Measurements from ENCODE around the gene CLOCK. TPM values are rescaled to one million over a fixed set of nuclear protein-coding genes. Genes with fewer than 3 reads are reported as not detected.

The CLOCK gene
- total and polyA plus RNA-seq, 7 donors = 5.9 to 54.1 (median 23.5) TPM

- H3K9me3 ChIP-seq = no peaks in the 10 kb centered on the region
- WGBS, 3 donors = 89 to 95% (median 93%) methylated on average over 10 of the region's 10 CpGs
Observed at GRCh38 chr4:55499495-55499894, 47.2 kb downstream of the CLOCK start.

GRCh38 chr4:55498051-55498450 is 48.7 kb downstream of the CLOCK start:
- no peak for ATAC-seq
- no peak for DNase-seq
- WGBS, 3 donors = 39 to 57% (median 47%) methylated on average over 3 of the region's 3 CpGs
- intact Hi-C loops (cut with DNase I) = no loop called here
- Histone ChIP-seq H3K27ac (no peak overlapping the region), H3K36me3 (ENCODE audit: insufficient read depth in 1 of 2, low read depth in 1 of 2) (no peaks in the 10 kb centered on the region), H3K4me3 (no peak overlapping the region), H3K4me1 (peaks cover 10% of the 10 kb centered on the region), H3K9me3 (no peaks in the 10 kb centered on the region), H3K27me3 (ENCODE audit: insufficient read depth in 3 of 3, low read length in 2 of 3) (no peaks in the 10 kb centered on the region)
- no peak for TF ChIP-seq CTCF (IDR thresholded peaks at IDR 0.05)

More at GRCh38 chr4:55499495-55499894, 47.2 kb downstream of the CLOCK start:
- Histone ChIP-seq H3K27ac (no peak overlapping the region), H3K27me3 (ENCODE audit: insufficient read depth in 3 of 3, low read length in 2 of 3) (no peaks in the 10 kb centered on the region), H3K36me3 (ENCODE audit: insufficient read depth in 1 of 2, low read depth in 1 of 2) (no peaks in the 10 kb centered on the region), H3K4me1 (peaks cover 15% of the 10 kb centered on the region), H3K4me3 (no peak overlapping the region)
- TF ChIP-seq CTCF (IDR thresholded peaks at IDR 0.05) = no peak
- no peak for ATAC-seq
- DNase-seq = no peak
- intact Hi-C loops (cut with DNase I) = no loop called here

DNA sequence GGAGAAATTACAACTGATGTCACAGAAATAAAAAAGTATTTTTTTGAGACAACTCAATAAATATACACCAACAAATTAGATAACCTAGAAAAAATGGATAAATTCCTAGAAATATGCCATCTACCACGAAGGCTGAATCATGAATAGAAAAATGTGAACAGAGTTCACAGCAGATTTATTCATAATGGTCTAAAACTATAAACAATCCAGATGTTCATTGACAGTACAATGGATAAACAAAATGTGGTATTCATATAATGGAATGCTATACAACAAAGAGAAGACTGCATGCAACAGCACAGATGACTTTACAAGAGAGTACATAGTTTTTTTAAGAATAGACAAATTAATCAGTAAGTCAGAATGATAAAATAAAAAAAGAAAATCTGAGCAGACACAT is 55.2 kb downstream of the CLOCK start:
- ATAC-seq (no peak), DNase-seq (no peak)
- Histone ChIP-seq H3K9me3 (no peaks in the 10 kb centered on the region), H3K27me3 (ENCODE audit: insufficient read depth in 3 of 3, low read length in 2 of 3) (no peaks in the 10 kb centered on the region), H3K36me3 (ENCODE audit: insufficient read depth in 1 of 2, low read depth in 1 of 2) (peaks cover 3 to 28% of the 10 kb centered on the region in 2 donors), H3K27ac (no peak overlapping the region), H3K4me3 (no peak overlapping the region), H3K4me1 (no peaks in the 10 kb centered on the region)
- 43 to 67% (median 49%) methylated on average over 1 of the region's 1 CpG for WGBS, 3 donors
- TF ChIP-seq CTCF (IDR thresholded peaks at IDR 0.05) = no peak
- intact Hi-C loops (cut with DNase I) = no loop called here

- Histone ChIP-seq H3K9me3 (peaks cover 4% of the 10 kb centered on the region), H3K36me3 (ENCODE audit: insufficient read depth in 1 of 2, low read depth in 1 of 2) (peaks cover 3 to 43% of the 10 kb centered on the region in 2 donors), H3K27ac (no peak overlapping the region), H3K4me3 (no peak overlapping the region), H3K27me3 (ENCODE audit: insufficient read depth in 3 of 3, low read length in 2 of 3) (no peaks in the 10 kb centered on the region), H3K4me1 (no peaks in the 10 kb centered on the region)
- intact Hi-C loops (cut with DNase I) = no loop called here
- ATAC-seq (no peak), DNase-seq (no peak)
- no peak for TF ChIP-seq CTCF (IDR thresholded peaks at IDR 0.05)
- 97 to 99% (median 98%) methylated on average over 3 of the region's 3 CpGs for WGBS, 3 donors
Observed at GRCh38 chr4:55488716-55489115, 58.0 kb downstream of the CLOCK start.

DNA sequence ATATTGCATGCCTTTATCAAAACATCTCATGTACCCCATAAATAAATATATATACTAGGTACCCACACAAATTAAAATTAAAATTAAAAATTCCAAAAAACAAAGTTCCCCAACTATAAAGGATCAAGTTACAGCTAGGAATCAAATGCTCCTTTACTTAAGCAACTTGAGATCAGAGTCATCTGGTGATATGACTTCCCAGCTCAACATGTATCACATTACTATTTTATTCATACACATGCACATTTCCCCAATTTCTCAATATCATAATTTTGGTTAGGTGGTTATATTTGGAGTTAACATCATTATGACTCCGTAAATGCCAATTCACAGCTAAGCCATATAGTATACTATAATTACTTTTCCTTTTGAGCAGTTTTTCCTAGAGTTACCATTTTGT is 60.9 kb downstream of the CLOCK start:
- TF ChIP-seq CTCF (IDR thresholded peaks at IDR 0.05) = no peak
- no peak for ATAC-seq
- no peaks in the 10 kb centered on the region for H3K4me1 ChIP-seq
- 97% methylated on average over 1 of the region's 1 CpG for WGBS, 3 donors
- H3K9me3 ChIP-seq = peaks cover 4% of the 10 kb centered on the region
- H3K36me3 ChIP-seq (ENCODE audit: insufficient read depth in 1 of 2, low read depth in 1 of 2) = peaks cover 3 to 54% of the 10 kb centered on the region in 2 donors
- intact Hi-C loops (cut with DNase I) = no loop called here
- no peak for DNase-seq
- H3K4me3 ChIP-seq = no peak overlapping the region
- no peak overlapping the region for H3K27ac ChIP-seq
- no peaks in the 10 kb centered on the region for H3K27me3 ChIP-seq (ENCODE audit: insufficient read depth in 3 of 3, low read length in 2 of 3)
